Mesendoderm (in vitro differentiated cells): ENCODE data around the gene KCNN2.

Experiments used
- DNase-seq: peaks from one replicate; pipeline ENCODE4 v3.0.0; 2013
- H2AK5ac ChIP-seq: 2 replicates; pipeline ENCODE4 v1.6.1; 2013; ENCODE audit warnings: low read length, inconsistent platforms
- H2BK120ac ChIP-seq: 2 replicates; pipeline ENCODE4 v1.6.1; 2013; ENCODE audit warnings: low read depth, mild to moderate bottlenecking, low read length, moderate library complexity, mixed read lengths
- H2BK15ac ChIP-seq: replicated peaks from 2 replicates; pipeline ENCODE4 v1.6.1; 2013; ENCODE audit warnings: low read depth, mild to moderate bottlenecking, moderate library complexity
- H2BK5ac ChIP-seq: 2 replicates; pipeline ENCODE4 v1.6.1; 2013; ENCODE audit warnings: low read length, inconsistent platforms
- H3K18ac ChIP-seq: 2 replicates; pipeline ENCODE4 v1.6.1; 2013; ENCODE audit warnings: mild to moderate bottlenecking, low read length, mixed read lengths
- H3K23ac ChIP-seq: one replicate; pipeline ENCODE4 v1.6.1; 2013; ENCODE audit warnings: low read length
- H3K27ac ChIP-seq: 2 replicates; pipeline ENCODE4 v1.5.1; 2013; ENCODE audit warnings: low read depth, mild to moderate bottlenecking, inconsistent platforms, low read length, moderate library complexity
- H3K27me3 ChIP-seq: 2 replicates; pipeline ENCODE4 v1.6.1; 2013; ENCODE audit warnings: low read length, control low read depth, mild to moderate bottlenecking, inconsistent platforms; ENCODE audit not compliant: insufficient read depth, poor library complexity
- H3K36me3 ChIP-seq: 2 replicates; pipeline ENCODE4 v1.6.1; 2013; ENCODE audit warnings: low read length, inconsistent platforms; ENCODE audit not compliant: control insufficient read depth, insufficient read depth
- H3K4ac ChIP-seq: one replicate; pipeline ENCODE4 v1.6.1; 2013; ENCODE audit warnings: low read depth, mild to moderate bottlenecking, low read length, moderate library complexity
- H3K4me1 ChIP-seq: 2 replicates; pipeline ENCODE4 v1.6.1; 2013; ENCODE audit warnings: low read depth, low read length, inconsistent platforms; ENCODE audit not compliant: control insufficient read depth
- H3K4me2 ChIP-seq: 2 replicates; pipeline ENCODE4 v1.6.1; 2013; ENCODE audit warnings: low read length
- H3K4me3 ChIP-seq: 2 replicates; pipeline ENCODE4 v1.5.1; 2013; ENCODE audit warnings: mild to moderate bottlenecking, low read length
- H3K56ac ChIP-seq: one replicate; pipeline ENCODE4 v1.6.1; 2013; ENCODE audit warnings: low read length
- H3K79me1 ChIP-seq: 2 replicates; pipeline ENCODE4 v1.6.1; 2013; ENCODE audit warnings: low read length, inconsistent platforms
- H3K79me2 ChIP-seq: 2 replicates; pipeline ENCODE4 v1.6.1; 2013; ENCODE audit warnings: mild to moderate bottlenecking, low read length; ENCODE audit not compliant: control insufficient read depth, insufficient read depth
- H3K9ac ChIP-seq: 2 replicates; pipeline ENCODE4 v1.6.1; 2013; ENCODE audit warnings: low read length, inconsistent platforms
- H4K5ac ChIP-seq: one replicate; pipeline ENCODE4 v1.6.1; 2013; ENCODE audit warnings: low read length
- H4K8ac ChIP-seq: one replicate; pipeline ENCODE4 v1.6.1; 2013; ENCODE audit warnings: low read depth, mild to moderate bottlenecking, control low read depth, low read length, moderate library complexity
- WGBS: extraction: QIAGEN DNeasy Blood & Tissue Kit; methylation state at CpG from one replicate; pipeline ENCODE4 v1.1.7; 2013; ENCODE audit warnings: low lambda C conversion rate, missing lambda C conversion rate; ENCODE audit not compliant: insufficient coverage; ENCODE audit errors: extremely low coverage; 5-methylcytosine and 5-hydroxymethylcytosine counted together

Gene KCNN2

GRCh38 chr5:114319821-114320220, 42.0 kb upstream of the KCNN2 start:
- H3K23ac ChIP-seq = no peak overlapping the region
- no peak overlapping the region for H3K56ac ChIP-seq
- H2BK15ac ChIP-seq = no peak overlapping the region
- H3K27me3 ChIP-seq = no peaks in the 10 kb centered on the region
- no peak overlapping the region for H4K8ac ChIP-seq
- H3K4me3 ChIP-seq = no peak overlapping the region
- H3K4me2 ChIP-seq = no peak overlapping the region
- H4K5ac ChIP-seq = no peak overlapping the region
- H3K4ac ChIP-seq = no peak overlapping the region
- H3K27ac ChIP-seq = no peak overlapping the region
- no peak overlapping the region for H2BK5ac ChIP-seq
- H3K36me3 ChIP-seq = no peaks in the 10 kb centered on the region
- no peaks in the 10 kb centered on the region for H3K79me1 ChIP-seq
- H2AK5ac ChIP-seq = no peak overlapping the region
- no peaks in the 10 kb centered on the region for H3K4me1 ChIP-seq
- no CpG with 5 or more reads among the region's 1 CpG for WGBS
- no peak for DNase-seq
- H2BK120ac ChIP-seq = no peak overlapping the region
- no peaks in the 10 kb centered on the region for H3K79me2 ChIP-seq
- no peak overlapping the region for H3K9ac ChIP-seq
- H3K18ac ChIP-seq = no peak overlapping the region

GRCh38 chr5:114324282-114324681, 37.6 kb upstream of the KCNN2 start:
- H3K4me3 ChIP-seq = no peak overlapping the region
- no peaks in the 10 kb centered on the region for H3K4me1 ChIP-seq
- no peak overlapping the region for H2BK15ac ChIP-seq
- DNase-seq = no peak
- no peaks in the 10 kb centered on the region for H3K27me3 ChIP-seq
- H3K18ac ChIP-seq = no peak overlapping the region
- WGBS = no CpG with 5 or more reads among the region's 1 CpG
- H4K8ac ChIP-seq = no peak overlapping the region
- no peak overlapping the region for H3K56ac ChIP-seq
- no peak overlapping the region for H2BK120ac ChIP-seq
- H3K4me2 ChIP-seq = no peak overlapping the region
- no peak overlapping the region for H4K5ac ChIP-seq
- H3K9ac ChIP-seq = no peak overlapping the region
- no peak overlapping the region for H3K4ac ChIP-seq
- H2BK5ac ChIP-seq = no peak overlapping the region
- H3K79me1 ChIP-seq = no peaks in the 10 kb centered on the region
- H3K36me3 ChIP-seq = no peaks in the 10 kb centered on the region
- no peak overlapping the region for H3K23ac ChIP-seq
- no peak overlapping the region for H3K27ac ChIP-seq
- no peak overlapping the region for H2AK5ac ChIP-seq
- no peaks in the 10 kb centered on the region for H3K79me2 ChIP-seq

- H3K79me1 ChIP-seq = no peaks in the 10 kb centered on the region
- H4K8ac ChIP-seq = no peak overlapping the region
- no peak overlapping the region for H2AK5ac ChIP-seq
- no peak overlapping the region for H3K27ac ChIP-seq
- H3K4me1 ChIP-seq = no peaks in the 10 kb centered on the region
- WGBS = no CpG with 5 or more reads among the region's 3 CpGs
- no peaks in the 10 kb centered on the region for H3K36me3 ChIP-seq
- H3K4me2 ChIP-seq = no peak overlapping the region
- DNase-seq = peak; percentile 43
- no peak overlapping the region for H3K23ac ChIP-seq
- no peak overlapping the region for H3K56ac ChIP-seq
- H4K5ac ChIP-seq = no peak overlapping the region
- no peak overlapping the region for H2BK5ac ChIP-seq
- H3K18ac ChIP-seq = no peak overlapping the region
- H2BK15ac ChIP-seq = no peak overlapping the region
- H3K79me2 ChIP-seq = no peaks in the 10 kb centered on the region
- no peak overlapping the region for H2BK120ac ChIP-seq
- H3K4ac ChIP-seq = no peak overlapping the region
- H3K27me3 ChIP-seq = no peaks in the 10 kb centered on the region
- no peak overlapping the region for H3K4me3 ChIP-seq
- no peak overlapping the region for H3K9ac ChIP-seq
Measured at GRCh38 chr5:114325541-114325940, 36.3 kb upstream of the KCNN2 start.

- no peak overlapping the region for H3K9ac ChIP-seq
- no peak overlapping the region for H4K5ac ChIP-seq
- no peak overlapping the region for H2BK5ac ChIP-seq
- no peaks in the 10 kb centered on the region for H3K27me3 ChIP-seq
- no CpG with 5 or more reads among the region's 3 CpGs for WGBS
- no peaks in the 10 kb centered on the region for H3K36me3 ChIP-seq
- H3K23ac ChIP-seq = no peak overlapping the region
- no peak overlapping the region for H3K18ac ChIP-seq
- H2AK5ac ChIP-seq = no peak overlapping the region
- no peak overlapping the region for H3K27ac ChIP-seq
- no peak overlapping the region for H3K4ac ChIP-seq
- H3K79me1 ChIP-seq = no peaks in the 10 kb centered on the region
- no peak overlapping the region for H2BK120ac ChIP-seq
- no peaks in the 10 kb centered on the region for H3K4me1 ChIP-seq
- no peak overlapping the region for H4K8ac ChIP-seq
- H3K4me2 ChIP-seq = no peak overlapping the region
- no peaks in the 10 kb centered on the region for H3K79me2 ChIP-seq
- DNase-seq = no peak
- no peak overlapping the region for H3K4me3 ChIP-seq
- H3K56ac ChIP-seq = no peak overlapping the region
- H2BK15ac ChIP-seq = no peak overlapping the region
Measured at GRCh38 chr5:114327474-114327873, 34.4 kb upstream of the KCNN2 start.

- H3K23ac ChIP-seq = no peak overlapping the region
- no peak overlapping the region for H3K4me2 ChIP-seq
- no peaks in the 10 kb centered on the region for H3K27me3 ChIP-seq
- WGBS = no CpG with 5 or more reads among the region's 3 CpGs
- no peak overlapping the region for H2AK5ac ChIP-seq
- no peak overlapping the region for H3K9ac ChIP-seq
- H3K79me2 ChIP-seq = no peaks in the 10 kb centered on the region
- H3K27ac ChIP-seq = no peak overlapping the region
- no peak overlapping the region for H4K5ac ChIP-seq
- no peak overlapping the region for H3K4me3 ChIP-seq
- H3K36me3 ChIP-seq = no peaks in the 10 kb centered on the region
- H3K18ac ChIP-seq = no peak overlapping the region
- no peak for DNase-seq
- no peaks in the 10 kb centered on the region for H3K4me1 ChIP-seq
- H2BK5ac ChIP-seq = no peak overlapping the region
- H2BK15ac ChIP-seq = no peak overlapping the region
- H4K8ac ChIP-seq = no peak overlapping the region
- no peak overlapping the region for H3K56ac ChIP-seq
- H3K79me1 ChIP-seq = no peaks in the 10 kb centered on the region
- no peak overlapping the region for H2BK120ac ChIP-seq
- H3K4ac ChIP-seq = no peak overlapping the region
Measured at GRCh38 chr5:114327987-114328386, 33.9 kb upstream of the KCNN2 start.

GRCh38 chr5:114330916-114331531, 30.8 kb upstream of the KCNN2 start:
- 100% methylated on average over 2 of the region's 7 CpGs for WGBS
- Histone ChIP-seq H3K4me3 (no peak overlapping the region), H3K4me1 (no peaks in the 10 kb centered on the region), H3K56ac (no peak overlapping the region), H4K8ac (no peak overlapping the region), H3K9ac (no peak overlapping the region), H3K27me3 (no peaks in the 10 kb centered on the region), H3K4ac (no peak overlapping the region), H2AK5ac (no peak overlapping the region), H3K27ac (no peak overlapping the region), H3K79me1 (no peaks in the 10 kb centered on the region), H3K79me2 (no peaks in the 10 kb centered on the region), H3K36me3 (no peaks in the 10 kb centered on the region), H3K18ac (no peak overlapping the region), H3K23ac (no peak overlapping the region), H2BK5ac (no peak overlapping the region), H2BK120ac (no peak overlapping the region), H2BK15ac (no peak overlapping the region), H4K5ac (no peak overlapping the region), H3K4me2 (no peak overlapping the region)
- DNase-seq = no peak
